Suprapubic skin (tissue), 4 donors: ENCODE data around the gene COL4A3. TPM values are rescaled to one million over a fixed set of nuclear protein-coding genes. Genes with fewer than 3 reads are reported as not detected.
A peak's percentile ranks its signal among the peaks of the same experiment; 100 is the strongest.
"Not testable (repeated sequence)": the region's sequence is repeated elsewhere in the genome, so short reads cannot be mapped to it uniquely, and the experiment has no call there.

ENCODE experiments used
- DNase-seq, 2 donors: peaks; one replicate each; pipeline ENCODE4 v3.0.0-alpha.2; 2019; ENCODE audit warnings: low spot score in 2 of 2
- H3K27ac ChIP-seq: fragments of 200-600 bp; sonication (generic); one replicate; pipeline ENCODE4 v1.5.1; 2019
- H3K27me3 ChIP-seq: fragments of 200-600 bp; sonication (generic); one replicate; pipeline ENCODE4 v1.5.1; 2019
- H3K36me3 ChIP-seq: fragments of 200-600 bp; sonication (generic); one replicate; pipeline ENCODE4 v1.5.1; 2019
- H3K4me1 ChIP-seq: fragments of 200-600 bp; sonication (generic); one replicate; pipeline ENCODE4 v1.5.1; 2019
- H3K4me3 ChIP-seq: fragments of 200-600 bp; sonication (generic); one replicate; pipeline ENCODE4 v1.5.1; 2019; ENCODE audit warnings: mild to moderate bottlenecking
- H3K9me3 ChIP-seq: fragments of 200-600 bp; sonication (generic); one replicate; pipeline ENCODE4 v1.5.1; 2019
- EP300 ChIP-seq: sonication (generic); formaldehyde crosslinking; IDR thresholded peaks from one replicate; pipeline ENCODE4 v1.6.1; 2017; ENCODE audit warnings: antibody characterized with exemption
- POLR2A ChIP-seq, 2 donors: fragments of 450-650 bp; IDR thresholded peaks; one replicate each; pipeline ENCODE4 v1.6.1; 2017; ENCODE audit warnings: antibody characterized with exemption in 2 of 2, mild to moderate bottlenecking in 2 of 2, moderate library complexity in 2 of 2
- POLR2AphosphoS5 ChIP-seq, 3 donors: sonication (generic); formaldehyde crosslinking; IDR thresholded peaks; one replicate each; pipeline ENCODE4 v1.6.1; 2017; ENCODE audit warnings: antibody characterized with exemption in 3 of 3
- WGBS: methylation state at CpG from one replicate; pipeline ENCODE4 v1.1.5; 2018; 5-methylcytosine and 5-hydroxymethylcytosine counted together
- total RNA-seq, 4 donors: library from RNA; depleted of rRNA; stranded (reverse); fragments of >200 nt; gene quantifications; one replicate each; pipeline ENCODE4 v1.1.0, GENCODE V29; 2016
- TF ChIP-seq, protein P1 (sequence below), 2 donors: fragments of 200-600 bp in 1 of 2; fragments of 450-650 bp in 1 of 2; sonication (generic) in 1 of 2; IDR thresholded peaks; one replicate each; pipeline ENCODE4 v1.5.1; 2016 to 2019; ENCODE audit warnings: antibody characterized with exemption in 2 of 2, mild to moderate bottlenecking in 1 of 2, moderate library complexity in 1 of 2

Gene COL4A3
- total RNA-seq, 4 donors from 2014 or later: 0.26 to 2.2 (median 0.80) TPM; not detected in 1

- no peaks in the 10 kb centered on the region for H3K36me3 ChIP-seq
- DNase-seq: no peak
- no peaks in the 10 kb centered on the region for H3K9me3 ChIP-seq
- TF ChIP-seq, protein P1, sequence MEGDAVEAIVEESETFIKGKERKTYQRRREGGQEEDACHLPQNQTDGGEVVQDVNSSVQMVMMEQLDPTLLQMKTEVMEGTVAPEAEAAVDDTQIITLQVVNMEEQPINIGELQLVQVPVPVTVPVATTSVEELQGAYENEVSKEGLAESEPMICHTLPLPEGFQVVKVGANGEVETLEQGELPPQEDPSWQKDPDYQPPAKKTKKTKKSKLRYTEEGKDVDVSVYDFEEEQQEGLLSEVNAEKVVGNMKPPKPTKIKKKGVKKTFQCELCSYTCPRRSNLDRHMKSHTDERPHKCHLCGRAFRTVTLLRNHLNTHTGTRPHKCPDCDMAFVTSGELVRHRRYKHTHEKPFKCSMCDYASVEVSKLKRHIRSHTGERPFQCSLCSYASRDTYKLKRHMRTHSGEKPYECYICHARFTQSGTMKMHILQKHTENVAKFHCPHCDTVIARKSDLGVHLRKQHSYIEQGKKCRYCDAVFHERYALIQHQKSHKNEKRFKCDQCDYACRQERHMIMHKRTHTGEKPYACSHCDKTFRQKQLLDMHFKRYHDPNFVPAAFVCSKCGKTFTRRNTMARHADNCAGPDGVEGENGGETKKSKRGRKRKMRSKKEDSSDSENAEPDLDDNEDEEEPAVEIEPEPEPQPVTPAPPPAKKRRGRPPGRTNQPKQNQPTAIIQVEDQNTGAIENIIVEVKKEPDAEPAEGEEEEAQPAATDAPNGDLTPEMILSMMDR (IDR thresholded peaks at IDR 0.05): no peak
- TF ChIP-seq POLR2AphosphoS5 (IDR thresholded peaks at IDR 0.05) (no peak), EP300 (no peak), POLR2A (IDR thresholded peaks at IDR 0.05) (no peak)
- H3K4me1 ChIP-seq: no peaks in the 10 kb centered on the region
- H3K27me3 ChIP-seq: peaks cover 3% of the 10 kb centered on the region
- 63% methylated on average over 6 of the region's 6 CpGs for WGBS
- no peak overlapping the region for H3K27ac ChIP-seq
- no peak overlapping the region for H3K4me3 ChIP-seq
These were observed 9.2 kb upstream of the COL4A3 start for GRCh38 chr2:227154986-227155774.

DNA sequence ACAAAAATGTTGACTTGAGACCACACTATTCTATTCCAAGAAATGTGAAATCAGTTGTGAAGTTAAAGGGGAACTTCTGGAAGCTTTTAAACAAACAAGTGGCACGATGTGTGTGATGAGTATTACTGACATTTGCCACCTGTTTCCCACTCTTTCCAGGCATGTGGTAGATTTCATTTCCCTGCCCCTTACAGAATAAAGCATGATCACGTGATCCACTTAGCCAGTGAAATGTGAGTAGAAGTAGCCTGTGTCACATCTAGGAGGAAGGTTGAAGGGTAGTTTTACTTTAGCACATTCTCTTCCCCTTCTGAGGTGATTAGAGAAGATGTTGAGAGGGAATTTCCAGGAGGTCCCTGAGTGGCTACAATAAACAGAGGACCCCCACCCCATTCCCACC is 4.3 kb upstream of the COL4A3 start:
- H3K4me1 ChIP-seq: peaks cover 21% of the 10 kb centered on the region
- H3K27ac ChIP-seq: no peak overlapping the region
- H3K4me3 ChIP-seq: no peak overlapping the region
- no peaks in the 10 kb centered on the region for H3K9me3 ChIP-seq
- no peaks in the 10 kb centered on the region for H3K36me3 ChIP-seq
- no peak for DNase-seq
- no peak for TF ChIP-seq EP300
- TF ChIP-seq, protein P1 (IDR thresholded peaks at IDR 0.05): no peak
- no peak for TF ChIP-seq POLR2AphosphoS5 (IDR thresholded peaks at IDR 0.05)
- no peak for TF ChIP-seq POLR2A (IDR thresholded peaks at IDR 0.05)
- H3K27me3 ChIP-seq: peaks cover 31% of the 10 kb centered on the region
- 70% methylated on average over 2 of the region's 2 CpGs for WGBS

DNA sequence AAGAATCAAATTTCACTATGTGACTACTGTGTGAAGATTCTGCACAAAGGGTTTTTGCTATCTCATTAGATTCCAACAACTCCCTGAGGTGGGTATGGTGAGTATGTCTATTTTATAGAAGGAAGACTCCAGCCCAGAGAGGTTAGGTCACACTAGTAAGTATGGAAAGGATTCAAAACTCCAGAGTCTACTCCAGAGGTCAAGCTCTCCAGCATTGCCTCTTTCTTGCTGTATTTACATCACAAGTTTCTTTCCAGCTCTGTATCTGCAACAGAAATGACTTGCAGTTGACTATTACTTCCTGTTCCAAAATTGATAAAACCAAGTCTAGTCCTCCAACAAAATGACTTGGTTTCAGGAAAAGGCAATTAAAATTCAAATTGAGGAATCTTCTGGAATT is 2.5 kb upstream of the COL4A3 start:
- Histone ChIP-seq H3K36me3 (no peaks in the 10 kb centered on the region), H3K27me3 (peaks cover 39% of the 10 kb centered on the region), H3K27ac (no peak overlapping the region), H3K9me3 (no peaks in the 10 kb centered on the region), H3K4me1 (peaks cover 21% of the 10 kb centered on the region), H3K4me3 (no peak overlapping the region)
- DNase-seq: no peak
- TF ChIP-seq, protein P1 (IDR thresholded peaks at IDR 0.05): no peak
- TF ChIP-seq EP300 (no peak), POLR2AphosphoS5 (IDR thresholded peaks at IDR 0.05) (no peak)

GRCh38 chr2:227163485-227163997 is 883 bp upstream of the COL4A3 start:
- H3K27ac ChIP-seq: no peak overlapping the region
- WGBS: 1% methylated on average over 9 of the region's 20 CpGs

DNA sequence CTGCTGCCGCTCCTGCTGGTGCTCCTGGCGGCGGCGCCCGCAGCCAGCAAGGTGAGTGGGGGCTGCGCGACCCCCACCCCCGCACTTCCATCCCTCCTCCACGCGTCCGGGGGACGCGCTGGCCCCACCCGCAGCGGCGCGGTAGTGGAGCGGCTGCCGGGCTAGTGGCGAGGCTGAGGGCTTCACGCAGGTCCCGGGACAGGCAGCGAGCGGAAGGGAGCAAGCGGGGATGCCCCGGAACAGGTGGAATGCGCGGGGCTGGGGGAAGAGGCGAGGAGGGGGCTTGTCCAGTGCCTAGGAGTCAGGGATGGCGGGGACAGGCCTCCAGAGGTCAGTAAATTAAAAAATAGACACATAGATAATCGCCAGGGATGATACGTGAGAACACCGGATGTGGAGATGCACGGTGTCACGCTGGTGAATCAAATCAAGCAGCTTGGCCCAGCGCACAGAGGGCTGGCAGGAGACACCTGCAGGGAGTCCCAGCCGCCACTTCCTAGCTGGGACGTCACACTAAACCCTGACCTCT is 403 bp downstream of the COL4A3 start:
- DNase-seq: no peak
- WGBS: 4% methylated on average over 31 of the region's 38 CpGs
- peaks cover 44% of the 10 kb centered on the region for H3K27me3 ChIP-seq

More at GRCh38 chr2:227163485-227163997, 883 bp upstream of the COL4A3 start:
- Histone ChIP-seq H3K9me3 (no peaks in the 10 kb centered on the region), H3K27me3 (peaks cover 44% of the 10 kb centered on the region), H3K36me3 (no peaks in the 10 kb centered on the region), H3K4me1 (peaks cover 21% of the 10 kb centered on the region), H3K4me3 (peak overlapping the region; percentile 56)
- no peak for DNase-seq
- TF ChIP-seq POLR2A (IDR thresholded peaks at IDR 0.05) (no peak), EP300 (no peak), POLR2AphosphoS5 (IDR thresholded peaks at IDR 0.05) (no peak)
- TF ChIP-seq, protein P1 (IDR thresholded peaks at IDR 0.05): no peak

GRCh38 chr2:227171779-227172178 is 7.4 kb downstream of the COL4A3 start:
- 89% methylated on average over 11 of the region's 11 CpGs for WGBS
- H3K27me3 ChIP-seq, H3K27ac ChIP-seq, H3K4me1 ChIP-seq, DNase-seq, H3K4me3 ChIP-seq, H3K36me3 ChIP-seq, H3K9me3 ChIP-seq: not testable (repeated sequence)

More for the DNA sequence above, 403 bp downstream of the COL4A3 start:
- H3K4me3 ChIP-seq: peak overlapping the region; percentile 56
- H3K36me3 ChIP-seq: no peaks in the 10 kb centered on the region
- TF ChIP-seq EP300 (no peak), POLR2AphosphoS5 (IDR thresholded peaks at IDR 0.05) (no peak), POLR2A (IDR thresholded peaks at IDR 0.05) (no peak)
- TF ChIP-seq, protein P1 (IDR thresholded peaks at IDR 0.05): no peak
- no peaks in the 10 kb centered on the region for H3K9me3 ChIP-seq
- H3K4me1 ChIP-seq: peaks cover 21% of the 10 kb centered on the region
- H3K27ac ChIP-seq: no peak overlapping the region
